GM19397 (cell line): Measurements from ENCODE around the gene ZSCAN2.

Experiments used
- ATAC-seq: cut with Tn5 transposase; IDR thresholded peaks from one replicate; pipeline ENCODE4 v1.9.1; 2021; ENCODE audit warnings: mild to moderate bottlenecking, moderate library complexity; ENCODE audit not compliant: unreplicated experiment

The ZSCAN2 gene

GRCh38 chr15:84598250-84598649 is 2.6 kb upstream of the ZSCAN2 start:
- peak; percentile 36 for ATAC-seq

- no peak for ATAC-seq
These were observed 1.8 kb upstream of the ZSCAN2 start for GRCh38 chr15:84598993-84599392.

GRCh38 chr15:84599906-84600305 is 903 bp upstream of the ZSCAN2 start:
- ATAC-seq = no peak

DNA sequence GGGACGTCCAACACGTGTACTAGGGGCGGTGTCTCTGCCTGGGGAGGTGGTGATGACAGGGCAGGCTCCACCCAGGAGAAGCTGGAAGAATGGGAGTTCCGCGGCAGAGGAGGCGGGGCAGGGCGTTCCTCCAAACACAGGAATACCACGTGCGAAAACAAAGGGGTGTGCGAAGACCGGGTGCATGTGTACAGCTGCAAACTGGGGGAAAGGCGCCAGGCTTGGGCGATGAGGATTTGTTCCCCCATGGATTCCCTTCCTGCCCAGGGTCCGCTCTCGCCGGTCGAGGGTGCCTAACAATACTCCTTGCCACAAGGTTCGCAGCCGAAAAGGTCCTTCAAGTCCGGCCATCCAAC is 500 bp upstream of the ZSCAN2 start:
- ATAC-seq = peak; percentile 10

DNA sequence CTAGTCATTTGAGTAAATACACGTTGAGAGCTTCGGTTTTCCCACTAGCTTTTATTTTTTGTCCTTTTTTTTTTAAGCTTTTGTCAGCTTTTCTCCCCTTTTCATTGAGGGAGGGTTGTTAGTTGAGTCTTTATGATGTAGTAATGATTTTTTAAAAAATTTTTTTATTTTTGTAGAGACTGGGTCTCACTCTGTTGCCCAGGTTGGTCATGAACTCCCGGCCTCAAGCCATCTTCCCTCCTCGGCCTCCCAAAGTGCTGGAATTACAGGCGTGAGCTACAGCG is 688 bp downstream of the ZSCAN2 start:
- ATAC-seq = no peak

DNA sequence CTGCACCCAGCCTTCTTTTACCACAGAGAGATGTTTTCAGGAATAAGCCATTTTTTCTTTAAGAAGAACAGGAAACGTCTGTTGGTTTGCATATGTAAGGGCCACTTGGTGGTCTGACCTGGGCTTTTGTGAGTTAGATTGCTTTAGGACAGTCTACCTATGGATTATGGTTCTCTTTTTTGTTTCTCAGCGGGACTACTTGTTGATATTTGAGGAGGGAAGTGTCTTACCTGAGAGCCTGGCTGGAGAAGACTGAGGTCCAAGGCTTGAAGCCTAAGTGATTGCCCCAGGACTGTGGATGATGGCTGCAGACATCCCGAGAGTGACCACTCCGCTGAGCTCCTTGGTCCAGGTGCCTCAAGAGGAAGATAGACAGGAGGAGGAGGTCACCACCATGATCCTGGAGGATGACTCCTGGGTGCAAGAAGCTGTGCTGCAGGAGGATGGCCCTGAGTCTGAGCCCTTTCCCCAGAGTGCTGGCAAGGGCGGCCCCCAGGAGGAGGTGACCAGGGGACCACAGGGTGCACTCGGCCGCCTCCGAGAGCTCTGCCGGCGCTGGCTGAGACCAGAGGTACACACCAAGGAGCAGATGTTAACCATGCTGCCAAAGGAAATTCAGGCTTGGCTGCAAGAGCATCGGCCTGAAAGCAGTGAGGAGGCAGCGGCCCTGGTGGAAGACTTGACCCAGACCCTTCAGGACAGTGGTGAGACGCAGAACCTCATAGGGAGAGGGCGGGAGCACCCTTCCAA is 3.0 kb downstream of the ZSCAN2 start:
- ATAC-seq = no peak

DNA sequence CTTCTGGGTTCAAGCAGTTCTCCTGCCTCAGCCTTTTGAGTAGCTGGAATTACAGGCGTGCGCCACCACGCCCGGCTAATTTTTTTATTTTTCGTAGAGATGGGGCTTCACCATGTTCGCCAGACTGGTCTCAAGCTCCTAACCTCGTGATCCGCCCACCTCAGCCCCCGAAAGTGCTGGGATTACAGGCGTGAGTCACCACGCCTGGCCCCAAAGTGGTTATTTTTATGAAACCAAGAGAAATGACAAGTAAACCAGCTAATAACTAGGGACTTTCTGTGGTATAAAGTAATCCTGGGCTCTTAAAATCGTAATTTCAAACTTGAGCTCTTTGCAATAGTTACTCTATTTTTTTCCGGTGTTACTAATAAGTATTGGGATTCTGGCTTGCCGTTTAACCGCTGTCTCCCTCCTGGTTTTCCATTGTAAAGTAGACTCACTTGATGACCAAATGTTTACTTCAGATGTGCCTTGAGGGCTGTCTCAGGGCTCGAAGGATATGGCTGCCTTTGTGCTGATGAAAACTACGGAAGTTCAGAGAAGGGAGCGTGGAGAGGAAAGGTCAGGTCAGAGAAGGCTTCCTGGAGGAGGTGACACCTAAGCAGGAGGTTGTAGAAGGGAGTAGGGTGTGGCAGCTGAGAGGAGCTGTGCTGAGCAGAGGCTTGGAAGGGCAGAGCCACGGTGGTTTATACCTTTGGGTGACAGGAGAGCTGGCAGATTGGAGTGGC is 4.2 kb downstream of the ZSCAN2 start:
- no peak for ATAC-seq

GRCh38 chr15:84605554-84605882 is 4.7 kb downstream of the ZSCAN2 start:
- ATAC-seq = no peak

DNA sequence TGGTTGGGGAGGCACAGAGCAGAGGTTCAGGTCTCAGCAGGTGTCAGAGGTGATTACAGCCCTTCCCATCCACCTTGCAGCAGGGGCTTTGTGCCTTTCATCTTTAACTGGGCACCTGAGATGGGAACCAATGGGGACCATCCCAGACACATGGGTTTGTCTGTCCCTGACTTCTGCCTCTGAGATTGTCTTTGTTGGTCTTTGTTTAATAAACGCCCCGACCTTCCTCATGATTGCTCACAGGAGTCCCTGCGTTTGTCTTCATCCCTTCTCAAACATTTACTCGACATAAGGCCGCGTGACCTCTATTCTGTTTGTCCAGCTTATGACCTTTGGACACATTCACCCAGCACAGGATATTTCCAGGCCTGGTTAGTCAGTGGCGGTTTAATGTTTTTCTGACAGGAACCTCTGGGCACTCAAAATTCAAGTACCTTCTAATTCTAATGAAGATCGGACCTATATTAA is 5.9 kb downstream of the ZSCAN2 start:
- no peak for ATAC-seq

DNA sequence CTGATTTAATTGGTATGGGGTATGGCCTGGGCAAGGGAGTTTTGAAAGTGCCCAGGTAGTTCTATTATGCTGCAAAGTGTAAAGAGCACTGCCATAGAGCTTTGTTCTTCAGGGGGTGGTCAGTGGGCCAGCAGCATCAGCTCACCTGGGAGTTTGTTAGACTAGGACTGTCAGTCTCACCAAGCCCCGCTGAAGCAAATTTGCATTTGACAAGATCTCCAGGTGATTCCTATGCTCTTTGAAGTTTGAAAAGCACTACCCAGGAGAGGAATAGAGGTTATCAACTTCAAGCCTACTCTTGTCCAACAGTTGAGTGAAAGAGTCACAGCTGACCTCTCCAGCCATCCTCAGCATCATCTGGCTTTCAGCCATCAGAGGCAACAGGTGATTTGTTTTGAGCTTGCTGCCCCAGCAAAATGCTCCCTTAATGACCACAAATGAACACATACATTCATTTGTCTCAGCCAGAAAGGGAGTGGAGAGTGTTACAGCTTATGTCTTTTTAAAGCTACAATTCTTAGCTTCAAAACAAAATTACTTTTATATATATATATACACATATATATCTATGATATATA is 8.0 kb downstream of the ZSCAN2 start:
- ATAC-seq = no peak

DNA sequence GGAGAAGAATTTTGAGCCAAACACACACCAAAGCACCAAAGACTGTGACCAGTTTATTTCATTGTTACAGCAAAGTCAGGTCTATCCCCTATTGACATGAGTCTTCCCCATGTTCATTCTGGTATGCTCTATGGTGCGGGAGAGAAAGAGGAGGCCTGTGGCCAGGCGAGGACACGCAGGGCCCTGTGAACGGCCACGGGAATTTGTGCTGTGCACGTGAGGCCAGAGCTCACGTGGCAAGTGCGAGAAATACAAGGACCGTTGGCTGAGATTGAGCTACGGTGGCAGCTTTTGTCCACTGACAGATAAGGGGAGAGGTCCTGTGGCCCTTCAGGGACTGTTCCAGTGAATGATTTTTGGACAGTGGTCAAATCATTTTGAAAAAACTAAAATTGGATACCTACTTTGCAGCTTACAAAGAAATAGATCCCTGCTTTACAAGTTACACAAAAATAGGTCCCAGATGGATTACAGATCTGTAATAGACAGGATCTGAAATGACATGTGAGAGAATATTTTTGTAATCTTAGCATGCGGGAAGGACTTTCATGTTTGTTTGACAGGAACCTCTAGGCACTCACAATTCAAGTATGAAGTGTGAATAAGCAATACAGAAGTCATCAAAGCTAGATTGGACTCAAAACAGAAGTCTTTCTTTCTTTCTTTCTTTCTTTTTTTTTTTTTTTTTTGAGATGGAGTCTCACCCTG is 9.2 kb downstream of the ZSCAN2 start:
- no peak for ATAC-seq

DNA sequence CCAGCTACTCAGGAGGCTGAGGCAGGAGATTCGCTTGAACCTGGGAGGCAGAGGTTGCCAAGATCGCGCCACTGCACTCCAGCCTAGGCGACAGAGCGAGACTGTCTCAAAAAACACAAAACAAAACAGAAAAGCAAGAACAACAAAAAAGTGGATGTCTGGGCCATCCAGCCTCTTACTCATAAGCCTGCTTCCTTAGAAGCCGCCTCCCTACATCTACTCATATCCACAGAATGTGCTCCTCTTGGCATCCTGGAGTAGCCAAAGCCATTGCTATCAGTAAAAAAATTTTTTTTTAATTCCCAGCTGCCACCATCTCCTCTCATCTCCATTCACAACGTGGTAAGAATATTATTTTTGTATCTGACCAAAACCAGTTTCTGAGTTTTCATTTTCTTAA is 10.8 kb downstream of the ZSCAN2 start:
- no peak for ATAC-seq

DNA sequence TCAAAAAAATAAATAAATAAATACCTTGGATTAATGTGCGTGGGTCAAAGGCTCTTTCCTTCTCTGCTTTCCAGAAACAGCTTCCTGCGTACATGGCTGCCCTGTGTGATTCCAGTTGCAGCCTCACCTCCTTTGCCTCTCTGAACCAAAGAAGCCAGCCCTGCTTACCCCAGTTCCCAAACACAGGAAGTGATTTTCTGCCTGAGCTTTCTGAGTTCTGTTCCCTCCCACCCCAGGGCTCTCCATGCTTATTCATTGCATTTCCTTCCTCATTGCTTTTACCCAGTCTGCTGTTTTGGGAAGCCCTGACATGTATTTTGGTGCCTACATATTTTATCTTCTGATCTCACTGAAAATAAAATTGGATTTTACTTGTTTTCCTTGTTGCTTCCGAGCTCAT is 15.4 kb downstream of the ZSCAN2 start:
- no peak for ATAC-seq

DNA sequence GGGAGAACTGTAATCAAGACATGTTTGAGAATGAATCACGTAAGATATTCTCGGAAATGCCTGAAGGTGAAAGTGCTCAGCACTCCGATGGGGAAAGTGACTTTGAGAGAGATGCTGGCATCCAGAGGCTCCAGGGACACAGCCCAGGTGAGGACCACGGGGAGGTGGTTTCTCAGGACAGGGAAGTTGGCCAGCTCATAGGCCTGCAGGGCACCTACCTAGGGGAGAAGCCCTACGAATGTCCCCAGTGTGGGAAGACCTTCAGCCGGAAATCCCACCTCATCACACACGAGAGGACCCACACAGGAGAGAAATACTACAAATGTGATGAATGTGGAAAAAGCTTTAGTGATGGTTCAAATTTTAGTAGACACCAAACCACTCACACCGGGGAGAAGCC is 19.8 kb downstream of the ZSCAN2 start:
- ATAC-seq = no peak

DNA sequence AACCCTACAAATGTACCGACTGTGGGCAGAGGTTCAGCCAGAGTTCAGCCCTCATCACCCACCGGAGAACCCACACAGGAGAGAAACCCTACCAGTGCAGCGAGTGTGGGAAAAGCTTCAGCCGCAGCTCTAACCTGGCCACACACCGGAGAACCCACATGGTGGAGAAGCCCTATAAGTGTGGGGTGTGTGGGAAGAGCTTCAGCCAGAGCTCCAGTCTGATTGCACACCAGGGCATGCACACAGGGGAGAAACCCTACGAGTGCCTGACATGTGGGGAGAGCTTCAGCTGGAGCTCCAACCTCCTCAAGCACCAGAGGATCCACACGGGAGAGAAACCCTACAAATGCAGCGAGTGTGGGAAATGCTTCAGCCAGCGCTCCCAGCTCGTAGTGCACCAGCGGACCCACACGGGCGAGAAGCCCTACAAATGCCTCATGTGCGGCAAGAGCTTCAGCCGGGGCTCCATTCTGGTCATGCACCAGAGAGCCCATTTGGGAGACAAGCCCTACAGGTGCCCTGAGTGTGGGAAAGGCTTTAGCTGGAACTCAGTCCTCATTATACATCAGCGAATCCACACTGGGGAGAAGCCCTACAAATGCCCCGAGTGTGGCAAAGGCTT is 20.7 kb downstream of the ZSCAN2 start:
- ATAC-seq = no peak

DNA sequence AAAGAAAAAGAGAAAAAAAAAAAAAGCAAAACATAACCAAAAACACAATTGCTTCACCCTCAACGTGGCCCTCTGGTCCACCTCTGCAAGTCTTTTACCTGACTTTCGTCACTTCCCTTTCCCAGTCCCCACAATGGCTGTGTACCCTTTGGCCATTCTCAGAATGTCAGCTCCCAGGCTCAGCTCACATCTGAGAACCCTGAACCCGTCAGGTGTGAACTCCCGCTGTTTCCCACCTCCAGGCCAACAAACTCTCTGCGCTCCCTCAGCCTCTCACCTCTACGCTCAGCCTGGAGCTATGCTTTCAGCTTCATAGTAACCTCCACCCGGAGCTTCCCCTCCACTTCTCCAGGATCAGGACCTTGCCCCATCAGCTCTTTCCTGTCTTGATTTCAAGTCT is 23.6 kb downstream of the ZSCAN2 start:
- no peak for ATAC-seq

GRCh38 chr15:84625123-84625522 is 24.3 kb downstream of the ZSCAN2 start:
- no peak for ATAC-seq

- no peak for ATAC-seq
These were observed 28.2 kb downstream of the ZSCAN2 start for GRCh38 chr15:84629033-84629432.

DNA sequence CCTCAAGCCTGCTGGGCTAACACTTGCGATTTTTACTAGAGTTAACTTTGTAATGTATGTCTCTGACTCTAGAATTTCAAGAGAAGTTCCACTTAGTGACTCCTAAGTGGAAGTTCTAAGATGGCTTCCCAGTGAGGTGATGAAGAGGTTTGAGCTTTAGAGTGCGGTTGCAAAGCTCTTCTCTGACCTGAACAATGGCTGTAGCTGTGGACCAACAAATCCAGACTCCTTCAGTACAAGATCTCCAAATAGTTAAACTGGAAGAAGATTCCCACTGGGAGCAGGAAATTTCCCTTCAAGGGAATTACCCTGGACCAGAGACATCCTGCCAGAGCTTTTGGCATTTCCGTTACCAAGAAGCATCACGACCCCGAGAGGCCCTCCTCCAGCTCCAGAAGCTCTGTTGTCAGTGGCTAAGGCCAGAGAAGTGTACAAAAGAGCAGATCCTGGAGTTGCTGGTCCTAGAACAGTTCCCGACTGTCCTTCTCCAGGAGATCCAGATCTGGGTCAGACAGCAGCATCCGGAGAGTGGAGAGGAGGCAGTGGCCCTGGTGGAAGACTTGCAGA is 31.0 kb downstream of the ZSCAN2 start:
- no peak for ATAC-seq

DNA sequence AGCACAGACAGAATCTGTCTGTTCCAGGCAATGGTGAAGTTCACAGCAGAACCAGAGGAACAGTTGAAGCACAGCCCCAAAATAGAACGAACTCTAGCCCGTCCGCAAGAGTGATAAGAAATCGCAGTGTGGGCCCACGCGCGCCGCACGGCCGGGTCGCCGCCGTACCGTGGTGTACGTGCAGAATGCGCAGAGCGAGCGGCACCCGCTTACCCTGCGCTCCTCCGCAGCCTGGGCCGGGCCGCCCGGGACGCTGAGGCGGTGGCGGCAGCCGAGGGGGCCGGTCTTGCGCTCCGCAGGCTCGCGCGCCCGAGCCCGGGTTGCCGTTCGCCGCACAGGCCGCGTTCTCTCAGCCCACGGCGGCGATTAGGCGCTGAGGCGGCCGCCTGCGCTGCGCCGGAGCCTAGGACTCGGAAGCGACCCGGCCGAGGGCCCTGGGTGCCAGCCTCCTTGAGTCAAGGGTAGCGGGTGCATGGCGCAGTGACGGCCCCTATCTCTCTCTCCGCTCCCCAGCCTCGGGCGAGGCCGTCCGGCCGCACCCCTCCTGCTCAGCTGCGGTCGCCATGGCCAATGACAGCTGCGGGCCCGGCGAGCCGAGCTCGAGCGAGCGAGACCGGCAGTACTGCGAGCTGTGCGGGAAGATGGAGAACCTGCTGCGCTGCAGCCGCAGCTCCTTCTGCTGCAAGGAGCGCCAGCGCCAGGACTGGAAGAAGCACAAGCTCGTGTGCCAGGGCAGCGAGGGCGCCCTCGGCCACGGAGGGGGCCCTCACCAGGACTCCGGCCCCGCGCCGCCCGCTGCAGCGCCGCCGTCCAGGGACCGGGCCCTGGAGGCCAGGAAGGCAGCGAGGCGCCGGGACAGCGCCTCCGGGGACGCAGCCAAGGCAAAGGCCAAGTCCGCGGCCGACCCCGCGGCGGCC is 32.8 kb downstream of the ZSCAN2 start:
- ATAC-seq = peak; percentile 39
